GM18520 (cell line): ENCODE results near the gene C2orf72.

Experiments used
- ATAC-seq: cut with Tn5 transposase; IDR thresholded peaks from one replicate; pipeline ENCODE4 v1.9.1; 2021; ENCODE audit not compliant: unreplicated experiment

Gene C2orf72

GRCh38 chr2:231041061-231041689, 3.9 kb downstream of the C2orf72 start:
- no peak for ATAC-seq

GRCh38 chr2:231043796-231044195, 6.5 kb downstream of the C2orf72 start:
- ATAC-seq = no peak

- no peak for ATAC-seq
These were observed 9.6 kb downstream of the C2orf72 start for GRCh38 chr2:231046916-231047273.

GRCh38 chr2:231047274-231047922, 10.1 kb downstream of the C2orf72 start:
- ATAC-seq = no peak

- no peak for ATAC-seq
These were observed 10.9 kb downstream of the C2orf72 start for GRCh38 chr2:231047923-231048915.

GRCh38 chr2:231049286-231050017, 12.1 kb downstream of the C2orf72 start:
- ATAC-seq = no peak

GRCh38 chr2:231050018-231050901, 12.9 kb downstream of the C2orf72 start:
- no peak for ATAC-seq

GRCh38 chr2:231051116-231051515, 13.8 kb downstream of the C2orf72 start:
- ATAC-seq = no peak

GRCh38 chr2:231052494-231053451, 15.4 kb downstream of the C2orf72 start:
- peak; percentile 44 for ATAC-seq

- no peak for ATAC-seq
These were observed 16.5 kb downstream of the C2orf72 start for GRCh38 chr2:231053846-231054245.

- peak; percentile 57 for ATAC-seq
These were observed 19.4 kb downstream of the C2orf72 start, which contains the start of gene PSMD1 for GRCh38 chr2:231056453-231057416. Gene PSMD1 (plus strand): TSS chr2:231056867. CDS start chr2:231057026, 159 bp downstream.

GRCh38 chr2:231057590-231057989, 20.3 kb downstream of the C2orf72 start:
- no peak for ATAC-seq

- ATAC-seq = no peak
These were observed 21.6 kb downstream of the C2orf72 start for GRCh38 chr2:231058761-231059550.

- no peak for ATAC-seq
These were observed 22.4 kb downstream of the C2orf72 start for GRCh38 chr2:231059756-231060155.

GRCh38 chr2:231062776-231063175, 25.5 kb downstream of the C2orf72 start:
- no peak for ATAC-seq

GRCh38 chr2:231063347-231063746, 26.0 kb downstream of the C2orf72 start:
- ATAC-seq = no peak

GRCh38 chr2:231065966-231066365, 28.6 kb downstream of the C2orf72 start:
- no peak for ATAC-seq
